RWPE2 (cell line): ENCODE measurements around the gene KIF26A.

Experiments used
- ATAC-seq: fragments of 200-7000 bp; cut with Tn5 transposase; 3 replicates; pipeline ENCODE4 v1.9.1; 2021; ENCODE audit warnings: low read depth
- DNase-seq: peaks from one replicate; pipeline ENCODE4 v3.0.0-alpha.2; 2020; ENCODE audit warnings: low spot score
- H3K27ac ChIP-seq: fragments of 450-650 bp; 2 replicates; pipeline ENCODE4 v1.5.1; 2017; ENCODE audit warnings: mild to moderate bottlenecking; ENCODE audit not compliant: poor library complexity, severe bottlenecking
- H3K27me3 ChIP-seq: fragments of 250-450 bp; sonication (Bioruptor Pico); 2 replicates; pipeline ENCODE4 v1.5.1; 2021; ENCODE audit warnings: mild to moderate bottlenecking, moderate library complexity; ENCODE audit not compliant: insufficient read depth, poor library complexity, severe bottlenecking
- H3K36me3 ChIP-seq: fragments of 250-450 bp; sonication (Bioruptor Pico); 2 replicates; pipeline ENCODE4 v1.5.1; 2020; ENCODE audit warnings: low read depth, mild to moderate bottlenecking, moderate library complexity
- H3K4me1 ChIP-seq: fragments of 250-450 bp; sonication (Bioruptor Pico); 2 replicates; pipeline ENCODE4 v1.5.1; 2021; ENCODE audit warnings: mild to moderate bottlenecking, moderate library complexity; ENCODE audit not compliant: insufficient read depth, poor library complexity, severe bottlenecking
- H3K4me3 ChIP-seq: fragments of 250-450 bp; sonication (Bioruptor Pico); 2 replicates; pipeline ENCODE4 v1.5.1; 2021; ENCODE audit warnings: mild to moderate bottlenecking, moderate library complexity; ENCODE audit not compliant: severe bottlenecking
- H3K9me3 ChIP-seq: fragments of 250-450 bp; sonication (Bioruptor Pico); 2 replicates; pipeline ENCODE4 v1.5.1; 2021; ENCODE audit warnings: mild to moderate bottlenecking, moderate library complexity; ENCODE audit not compliant: severe bottlenecking
- CTCF ChIP-seq: fragments of 450-650 bp; IDR thresholded peaks from one replicate; pipeline ENCODE4 v1.5.1; 2017; ENCODE audit warnings: mild to moderate bottlenecking, moderate library complexity; ENCODE audit not compliant: poor library complexity, severe bottlenecking

The KIF26A gene

DNA sequence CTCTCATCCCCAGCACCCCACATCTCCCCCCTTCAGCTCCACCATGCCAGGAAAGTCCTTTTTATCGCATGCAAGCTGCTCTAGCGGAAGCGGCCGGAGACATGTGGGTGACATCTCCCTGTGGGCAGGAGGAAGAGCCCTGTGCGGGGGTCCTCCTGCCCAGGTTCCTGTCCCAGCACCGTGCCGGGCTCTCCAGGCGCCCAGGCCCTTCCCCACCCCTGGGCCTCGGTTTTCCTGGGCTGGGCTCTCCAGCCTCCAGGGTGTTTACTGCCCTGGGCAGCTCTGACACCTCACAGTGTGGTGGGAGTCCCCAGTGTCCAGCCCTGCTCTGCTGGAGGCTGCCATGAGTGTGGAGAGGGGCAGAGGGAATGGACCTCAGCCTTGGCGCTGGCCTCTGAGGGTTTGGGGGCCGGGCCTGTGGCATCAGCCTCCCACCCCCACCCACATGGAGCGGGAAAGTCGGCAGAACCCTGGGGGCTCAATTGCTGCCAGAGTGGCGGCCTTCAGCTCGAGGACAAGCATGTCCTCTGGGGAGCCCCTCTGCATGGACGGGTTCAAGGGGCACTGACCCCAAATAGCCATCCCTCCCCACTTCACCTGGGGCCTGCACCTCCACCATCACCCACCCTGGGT, 36.0 kb upstream of the KIF26A start:
- H3K9me3 ChIP-seq: no peaks in the 10 kb centered on the region
- ATAC-seq: no peak
- H3K27ac ChIP-seq: no peak overlapping the region
- H3K4me3 ChIP-seq: no peak overlapping the region
- TF ChIP-seq CTCF: no peak
- peaks cover 12% of the 10 kb centered on the region for H3K4me1 ChIP-seq
- no peaks in the 10 kb centered on the region for H3K27me3 ChIP-seq
- H3K36me3 ChIP-seq: no peaks in the 10 kb centered on the region
- DNase-seq: peak; percentile 50

DNA sequence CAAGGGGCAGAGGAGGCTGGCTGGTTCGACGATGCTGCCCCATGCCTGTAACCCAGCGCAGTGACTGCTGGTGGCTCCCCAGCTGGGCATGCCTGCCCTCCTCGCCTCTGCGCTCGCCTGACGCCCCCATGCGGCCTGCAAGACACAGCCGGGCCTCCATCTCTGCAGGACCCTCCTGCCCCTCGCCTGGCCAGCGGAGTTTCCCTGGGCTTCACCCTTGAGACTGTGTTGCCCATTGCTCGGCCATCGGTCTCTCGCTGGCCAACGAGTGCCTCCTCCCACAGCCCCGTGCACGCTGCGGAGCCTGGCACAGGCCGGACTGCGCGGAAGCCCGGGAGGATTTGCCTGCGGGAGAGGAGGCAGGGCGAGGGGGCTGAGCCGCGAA, 35.3 kb upstream of the KIF26A start:
- H3K4me3 ChIP-seq: no peak overlapping the region
- H3K27me3 ChIP-seq: no peaks in the 10 kb centered on the region
- no peak for TF ChIP-seq CTCF
- H3K4me1 ChIP-seq: peaks cover 12% of the 10 kb centered on the region
- no peak overlapping the region for H3K27ac ChIP-seq
- H3K36me3 ChIP-seq: no peaks in the 10 kb centered on the region
- peak; percentile 68 for DNase-seq
- no peak for ATAC-seq
- H3K9me3 ChIP-seq: no peaks in the 10 kb centered on the region

DNA sequence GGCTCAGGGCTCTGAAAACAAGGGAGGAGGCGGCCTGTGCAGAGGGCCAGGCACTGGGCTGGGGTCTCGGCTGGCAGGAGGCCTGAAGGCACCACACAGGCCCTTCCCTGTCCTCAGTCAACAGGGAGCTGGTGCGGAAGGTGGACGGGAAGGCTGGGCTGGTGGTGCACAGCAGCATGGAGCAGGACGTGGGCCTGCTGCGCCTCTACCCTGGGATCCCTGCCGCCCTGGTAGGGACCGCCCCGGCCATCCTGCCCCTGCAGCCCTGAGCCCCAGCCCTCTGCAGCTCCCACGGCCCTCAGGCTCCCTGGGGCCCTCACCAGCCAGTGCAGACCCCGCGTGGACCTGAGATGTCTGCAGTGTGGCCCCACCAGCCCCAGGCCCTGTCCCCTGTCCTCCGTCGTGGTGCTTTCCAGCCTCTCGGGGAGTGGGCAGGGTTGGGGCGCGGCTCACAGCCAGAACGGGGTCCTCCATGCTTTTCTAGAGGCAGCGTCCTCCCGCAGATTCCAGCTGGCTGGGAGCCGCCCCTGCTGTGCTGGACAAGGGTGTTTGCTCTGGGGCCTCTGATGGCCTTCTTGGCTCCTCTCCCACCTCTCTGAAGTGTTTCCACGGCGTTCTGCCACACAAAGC, 34.8 kb upstream of the KIF26A start:
- Histone ChIP-seq H3K27ac (no peak overlapping the region), H3K9me3 (no peaks in the 10 kb centered on the region), H3K36me3 (no peaks in the 10 kb centered on the region), H3K4me3 (no peak overlapping the region), H3K4me1 (peaks cover 12% of the 10 kb centered on the region), H3K27me3 (no peaks in the 10 kb centered on the region)
- peak; percentile 70 for DNase-seq
- no peak for ATAC-seq
- no peak for TF ChIP-seq CTCF

DNA sequence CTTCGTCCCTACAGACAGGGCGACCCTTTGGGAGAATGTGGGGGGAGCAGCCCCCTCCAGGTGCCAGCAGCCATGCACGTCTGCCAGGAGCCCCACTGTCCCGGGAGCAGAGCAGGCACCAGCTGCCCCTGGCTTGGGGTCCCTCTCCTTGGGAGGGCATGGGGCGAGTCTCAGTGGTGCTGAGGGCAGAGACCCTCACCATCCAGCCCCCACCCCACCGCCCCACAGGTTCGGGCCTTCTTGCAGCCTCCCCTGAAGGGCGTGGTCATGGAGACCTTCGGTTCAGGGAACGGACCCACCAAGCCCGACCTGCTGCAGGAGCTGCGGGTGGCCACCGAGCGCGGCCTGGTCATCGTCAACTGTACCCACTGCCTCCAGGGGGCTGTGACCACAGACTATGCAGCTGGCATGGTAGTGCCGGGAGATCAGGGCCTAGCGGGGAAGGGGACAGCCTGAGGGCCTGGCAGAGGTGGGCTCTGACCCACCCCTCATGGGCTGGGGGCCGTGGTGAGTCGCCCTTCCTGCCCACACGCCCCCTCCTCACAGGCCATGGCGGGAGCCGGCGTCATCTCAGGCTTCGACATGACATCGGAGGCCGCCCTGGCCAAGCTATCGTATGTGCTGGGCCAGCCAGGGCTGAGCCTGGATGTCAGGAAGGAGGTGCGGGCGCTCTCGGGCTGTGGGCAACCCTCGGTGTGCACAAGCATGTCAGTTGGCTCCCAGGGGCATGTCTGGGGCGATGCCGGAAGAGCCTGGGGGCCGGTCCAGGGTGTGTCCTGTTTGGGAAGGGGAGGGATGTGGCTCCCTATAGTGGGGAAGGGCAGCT, 34.1 kb upstream of the KIF26A start:
- Histone ChIP-seq H3K9me3 (no peaks in the 10 kb centered on the region), H3K4me3 (no peak overlapping the region), H3K4me1 (peaks cover 12% of the 10 kb centered on the region), H3K27me3 (no peaks in the 10 kb centered on the region), H3K36me3 (no peaks in the 10 kb centered on the region), H3K27ac (no peak overlapping the region)
- no peak for TF ChIP-seq CTCF
- DNase-seq: peak; percentile 68
- ATAC-seq: no peak
